Activated naive CD4-positive, alpha-beta T cell treated with anti-CD3 and anti-CD28 coated beads for 36 hours (primary cell): ENCODE measurements around the gene SS18L1. TPM values are rescaled to one million over a fixed set of nuclear protein-coding genes. Genes with fewer than 3 reads are reported as not detected.

Experiments
- CTCF ChIA-PET: fragments of 350-600 bp; sonication (Branson Sonifier 250); formaldehyde crosslinking; loops from one replicate; lab custom pipeline; 2021; ENCODE audit warnings: antibody characterized with exemption; lab: Charles Lee
- DNase-seq: peaks from one replicate; pipeline ENCODE4 v3.0.0-alpha.2; 2020
- H3K27ac Mint-ChIP-seq: one replicate; pipeline ENCODE4 v1.8.0; 2021; ENCODE audit warnings: mild to moderate bottlenecking, mixed read lengths
- H3K27me3 Mint-ChIP-seq: one replicate; pipeline ENCODE4 v1.8.0; 2021; ENCODE audit warnings: low read depth, mixed read lengths
- H3K36me3 Mint-ChIP-seq: one replicate; pipeline ENCODE4 v1.8.0; 2021; ENCODE audit warnings: low read depth, mixed read lengths
- H3K4me1 Mint-ChIP-seq: one replicate; pipeline ENCODE4 v1.8.0; 2021; ENCODE audit warnings: low read depth, mixed read lengths
- H3K4me3 Mint-ChIP-seq: one replicate; pipeline ENCODE4 v1.8.0; 2021; ENCODE audit warnings: mild to moderate bottlenecking, moderate library complexity, mixed read lengths
- H3K9me3 Mint-ChIP-seq: one replicate; pipeline ENCODE4 v1.8.0; 2021; ENCODE audit warnings: mixed read lengths
- intact Hi-C: fragments of 100-400 bp; cut with micrococcal nuclease; formaldehyde crosslinking; loops from one replicate; pipeline ENCODE4 v1.15.1; 2023
- total RNA-seq, 2 experiments: library from RNA; stranded (reverse); gene quantifications; one replicate each; pipeline ENCODE4 v1.2.3, GENCODE V29; 2021

Gene SS18L1
- total RNA-seq, 2 experiments from 2014 or later = 14.5 to 18.0 TPM

GRCh38 chr20:62197801-62198200 is 54.2 kb downstream of the SS18L1 start:
- intact Hi-C loops = no loop called here
- peaks cover 33% of the 10 kb centered on the region for H3K36me3 Mint-ChIP-seq
- CTCF ChIA-PET = no interaction called here
- H3K9me3 Mint-ChIP-seq = no peaks in the 10 kb centered on the region
- H3K27me3 Mint-ChIP-seq = no peaks in the 10 kb centered on the region
- DNase-seq = no peak
- H3K4me3 Mint-ChIP-seq = no peak overlapping the region
- H3K27ac Mint-ChIP-seq = no peak overlapping the region
- no peaks in the 10 kb centered on the region for H3K4me1 Mint-ChIP-seq

GRCh38 chr20:62198496-62198895 is 54.9 kb downstream of the SS18L1 start:
- Mint-ChIP-seq H3K4me1 (no peaks in the 10 kb centered on the region), H3K36me3 (peaks cover 32% of the 10 kb centered on the region), H3K27ac (no peak overlapping the region), H3K4me3 (no peak overlapping the region), H3K27me3 (no peaks in the 10 kb centered on the region), H3K9me3 (no peaks in the 10 kb centered on the region)
- DNase-seq = no peak
- intact Hi-C loops = no loop called here
- CTCF ChIA-PET = no interaction called here

- intact Hi-C loops = no loop called here
Observed at GRCh38 chr20:62198931-62199330, 55.4 kb downstream of the SS18L1 start.

GRCh38 chr20:62200491-62201172 is 57.1 kb downstream of the SS18L1 start:
- intact Hi-C loops = no loop called here
- CTCF ChIA-PET = no interaction called here

More at GRCh38 chr20:62198931-62199330, 55.4 kb downstream of the SS18L1 start:
- H3K9me3 Mint-ChIP-seq = no peaks in the 10 kb centered on the region
- no peak overlapping the region for H3K27ac Mint-ChIP-seq
- H3K4me1 Mint-ChIP-seq = no peaks in the 10 kb centered on the region
- H3K4me3 Mint-ChIP-seq = no peak overlapping the region
- CTCF ChIA-PET = no interaction called here
- H3K36me3 Mint-ChIP-seq = peaks cover 30% of the 10 kb centered on the region
- H3K27me3 Mint-ChIP-seq = no peaks in the 10 kb centered on the region
- no peak for DNase-seq

GRCh38 chr20:62201173-62202082 is 57.9 kb downstream of the SS18L1 start:
- intact Hi-C loops = no loop called here
- DNase-seq = no peak
- no peak overlapping the region for H3K27ac Mint-ChIP-seq
- CTCF ChIA-PET = no interaction called here
- no peaks in the 10 kb centered on the region for H3K9me3 Mint-ChIP-seq
- H3K4me1 Mint-ChIP-seq = no peaks in the 10 kb centered on the region
- H3K4me3 Mint-ChIP-seq = no peak overlapping the region
- H3K27me3 Mint-ChIP-seq = no peaks in the 10 kb centered on the region
- peaks cover 25% of the 10 kb centered on the region for H3K36me3 Mint-ChIP-seq

More at GRCh38 chr20:62200491-62201172, 57.1 kb downstream of the SS18L1 start:
- Mint-ChIP-seq H3K4me1 (no peaks in the 10 kb centered on the region), H3K27me3 (no peaks in the 10 kb centered on the region), H3K27ac (no peak overlapping the region), H3K4me3 (no peak overlapping the region), H3K36me3 (peaks cover 27% of the 10 kb centered on the region), H3K9me3 (no peaks in the 10 kb centered on the region)
- no peak for DNase-seq

GRCh38 chr20:62202083-62202395 is 58.5 kb downstream of the SS18L1 start:
- Mint-ChIP-seq H3K27ac (no peak overlapping the region), H3K9me3 (no peaks in the 10 kb centered on the region), H3K4me1 (no peaks in the 10 kb centered on the region), H3K36me3 (peaks cover 25% of the 10 kb centered on the region), H3K27me3 (no peaks in the 10 kb centered on the region), H3K4me3 (no peak overlapping the region)
- CTCF ChIA-PET = interaction anchor here (0.7 kb wide), 1 partner anchor 136 kb away, joined by 3 read pairs; no protein-coding TSS in a partner anchor
- intact Hi-C loops = no loop called here
- DNase-seq = no peak

- DNase-seq = no peak
- peaks cover 25% of the 10 kb centered on the region for H3K36me3 Mint-ChIP-seq
- CTCF ChIA-PET = interaction anchor here (0.7 kb wide), 1 partner anchor 135 kb away, joined by 3 read pairs; no protein-coding TSS in a partner anchor
- H3K27me3 Mint-ChIP-seq = no peaks in the 10 kb centered on the region
- intact Hi-C loops = no loop called here
- H3K9me3 Mint-ChIP-seq = no peaks in the 10 kb centered on the region
- no peak overlapping the region for H3K4me3 Mint-ChIP-seq
- H3K27ac Mint-ChIP-seq = no peak overlapping the region
- no peaks in the 10 kb centered on the region for H3K4me1 Mint-ChIP-seq
Observed at GRCh38 chr20:62202676-62203377, 59.3 kb downstream of the SS18L1 start.

GRCh38 chr20:62203378-62204030 is 59.9 kb downstream of the SS18L1 start:
- H3K4me3 Mint-ChIP-seq = no peak overlapping the region
- DNase-seq = no peak
- H3K36me3 Mint-ChIP-seq = peaks cover 21% of the 10 kb centered on the region
- H3K4me1 Mint-ChIP-seq = no peaks in the 10 kb centered on the region
- H3K27me3 Mint-ChIP-seq = no peaks in the 10 kb centered on the region
- CTCF ChIA-PET = no interaction called here
- no peaks in the 10 kb centered on the region for H3K9me3 Mint-ChIP-seq
- no peak overlapping the region for H3K27ac Mint-ChIP-seq
- intact Hi-C loops = no loop called here

- H3K27me3 Mint-ChIP-seq = no peaks in the 10 kb centered on the region
- no peaks in the 10 kb centered on the region for H3K9me3 Mint-ChIP-seq
- CTCF ChIA-PET = no interaction called here
- intact Hi-C loops = no loop called here
- no peak overlapping the region for H3K27ac Mint-ChIP-seq
- DNase-seq = no peak
- H3K4me1 Mint-ChIP-seq = no peaks in the 10 kb centered on the region
- peaks cover 3% of the 10 kb centered on the region for H3K36me3 Mint-ChIP-seq
- no peak overlapping the region for H3K4me3 Mint-ChIP-seq
Observed at GRCh38 chr20:62205618-62206387, 62.2 kb downstream of the SS18L1 start.

- H3K27me3 Mint-ChIP-seq = no peaks in the 10 kb centered on the region
- H3K27ac Mint-ChIP-seq = no peak overlapping the region
- no peak for DNase-seq
- no peaks in the 10 kb centered on the region for H3K9me3 Mint-ChIP-seq
- H3K4me3 Mint-ChIP-seq = no peak overlapping the region
- intact Hi-C loops = no loop called here
- no peaks in the 10 kb centered on the region for H3K4me1 Mint-ChIP-seq
- CTCF ChIA-PET = no interaction called here
- no peaks in the 10 kb centered on the region for H3K36me3 Mint-ChIP-seq
Observed at GRCh38 chr20:62206388-62206775, 62.8 kb downstream of the SS18L1 start.

GRCh38 chr20:62208061-62208794 is 64.7 kb downstream of the SS18L1 start:
- Mint-ChIP-seq H3K27me3 (peaks cover 3% of the 10 kb centered on the region), H3K27ac (no peak overlapping the region), H3K36me3 (no peaks in the 10 kb centered on the region), H3K9me3 (no peaks in the 10 kb centered on the region), H3K4me1 (no peaks in the 10 kb centered on the region), H3K4me3 (no peak overlapping the region)
- no peak for DNase-seq
- intact Hi-C loops = no loop called here
- CTCF ChIA-PET = no interaction called here
